H9 (cell line): ENCODE data around the gene TYW1. TPM values are rescaled to one million over a fixed set of nuclear protein-coding genes. Genes with fewer than 3 reads are reported as not detected.
"Not testable (repeated sequence)": the region's sequence is repeated elsewhere in the genome, so short reads cannot be mapped to it uniquely, and the experiment has no call there.

Source experiments
- DNase-seq: peaks from one replicate; pipeline ENCODE4 v3.0.0-alpha.2; 2017
- H2AFZ ChIP-seq: one replicate; pipeline ENCODE4 v1.6.1; 2013; ENCODE audit warnings: mild to moderate bottlenecking, low read length, control low read depth, moderate library complexity
- H2AK5ac ChIP-seq: 2 replicates; pipeline ENCODE4 v1.6.1; 2013; ENCODE audit warnings: low read length, control low read depth, mixed read lengths; ENCODE audit not compliant: insufficient read length
- H2BK120ac ChIP-seq: one replicate; pipeline ENCODE4 v1.6.1; 2013; ENCODE audit warnings: low read depth, mild to moderate bottlenecking, low read length, control low read depth, inconsistent platforms; ENCODE audit not compliant: poor library complexity, severe bottlenecking
- H2BK12ac ChIP-seq: 2 replicates; pipeline ENCODE4 v1.6.1; 2013; ENCODE audit warnings: low read length, control low read depth, mixed read lengths, low read depth; ENCODE audit not compliant: insufficient read length
- H2BK15ac ChIP-seq: 2 replicates; pipeline ENCODE4 v1.6.1; 2013; ENCODE audit warnings: low read depth, low read length, control low read depth
- H2BK20ac ChIP-seq: one replicate; pipeline ENCODE4 v1.6.1; 2013; ENCODE audit warnings: low read depth, mild to moderate bottlenecking, low read length, control low read depth, inconsistent platforms; ENCODE audit not compliant: poor library complexity, severe bottlenecking
- H2BK5ac ChIP-seq: 2 replicates; pipeline ENCODE4 v1.6.1; 2013; ENCODE audit warnings: low read length, control low read depth, mixed read lengths; ENCODE audit not compliant: insufficient read length
- H3K14ac ChIP-seq: 2 replicates; pipeline ENCODE4 v1.6.1; 2013; ENCODE audit warnings: low read length, control low read depth; ENCODE audit not compliant: insufficient read depth
- H3K18ac ChIP-seq: 2 replicates; pipeline ENCODE4 v1.6.1; 2013; ENCODE audit warnings: low read depth, mild to moderate bottlenecking, mixed read lengths, low read length, control low read depth; ENCODE audit not compliant: insufficient read length
- H3K23ac ChIP-seq: 2 replicates; pipeline ENCODE4 v1.6.1; 2013; ENCODE audit warnings: low read length, control low read depth, mixed read lengths, low read depth; ENCODE audit not compliant: insufficient read length
- H3K23me2 ChIP-seq: 2 replicates; pipeline ENCODE4 v1.6.1; 2013; ENCODE audit warnings: low read depth, mild to moderate bottlenecking, mixed read lengths, low read length, control low read depth; ENCODE audit not compliant: insufficient read length, poor library complexity, severe bottlenecking
- H3K27ac ChIP-seq: 2 replicates; pipeline ENCODE4 v1.5.1; 2013; ENCODE audit warnings: low read length, control low read depth, mixed read lengths, low read depth; ENCODE audit not compliant: insufficient read length
- H3K27me3 ChIP-seq: 2 replicates; pipeline ENCODE4 v1.6.1; 2013; ENCODE audit warnings: low read length, control low read depth, inconsistent platforms; ENCODE audit not compliant: insufficient read depth
- H3K4ac ChIP-seq: 2 replicates; pipeline ENCODE4 v1.6.1; 2013; ENCODE audit warnings: low read depth, mild to moderate bottlenecking, control low read depth, inconsistent platforms, low read length, moderate library complexity
- H3K4me1 ChIP-seq: 2 replicates; pipeline ENCODE4 v1.6.1; 2013; ENCODE audit warnings: low read length, control low read depth, inconsistent platforms; ENCODE audit not compliant: insufficient read depth
- H3K4me2 ChIP-seq: 2 replicates; pipeline ENCODE4 v1.6.1; 2013; ENCODE audit warnings: low read length, control low read depth, mixed read lengths; ENCODE audit not compliant: insufficient read length, insufficient read depth
- H3K56ac ChIP-seq: 2 replicates; pipeline ENCODE4 v1.6.1; 2013; ENCODE audit warnings: low read depth, mild to moderate bottlenecking, mixed read lengths, low read length, control low read depth; ENCODE audit not compliant: insufficient read length
- H3K79me1 ChIP-seq: 2 replicates; pipeline ENCODE4 v1.6.1; 2013; ENCODE audit warnings: low read depth, mild to moderate bottlenecking, moderate library complexity, low read length, control low read depth, inconsistent platforms; ENCODE audit not compliant: insufficient read depth, poor library complexity, severe bottlenecking
- H3K79me2 ChIP-seq: 2 replicates; pipeline ENCODE4 v1.6.1; 2013; ENCODE audit warnings: low read length, control low read depth, inconsistent platforms; ENCODE audit not compliant: insufficient read depth
- H3K9ac ChIP-seq: 2 replicates; pipeline ENCODE4 v1.6.1; 2013; ENCODE audit warnings: low read length, control low read depth, mixed read lengths; ENCODE audit not compliant: insufficient read length; ENCODE audit errors: extremely low read depth
- H3K9me3 ChIP-seq: one replicate; pipeline ENCODE4 v1.6.1; 2013; ENCODE audit warnings: low read depth, low read length, inconsistent platforms; ENCODE audit not compliant: control insufficient read depth
- H3T11ph ChIP-seq: one replicate; pipeline ENCODE4 v1.6.1; 2013; ENCODE audit warnings: mild to moderate bottlenecking, low read length, control low read depth, inconsistent platforms
- H4K20me1 ChIP-seq: one replicate; pipeline ENCODE4 v1.6.1; 2013; ENCODE audit not compliant: control insufficient read depth, insufficient read length, insufficient read depth
- H4K5ac ChIP-seq: 2 replicates; pipeline ENCODE4 v1.6.1; 2013; ENCODE audit warnings: low read depth, mild to moderate bottlenecking, mixed read lengths, low read length, control low read depth; ENCODE audit not compliant: insufficient read length
- H4K8ac ChIP-seq: replicated peaks from 2 replicates; pipeline ENCODE4 v1.6.1; 2013; ENCODE audit warnings: low read length, control low read depth, mixed read lengths, low read depth; ENCODE audit not compliant: insufficient read length
- H4K91ac ChIP-seq: 2 replicates; pipeline ENCODE4 v1.6.1; 2013; ENCODE audit warnings: low read depth, mild to moderate bottlenecking, moderate library complexity, mixed read lengths, low read length, control low read depth; ENCODE audit not compliant: insufficient read length
- H3K27ac Mint-ChIP-seq, 3 experiments: 2 replicates in 2 of 3; 3 replicates in 1 of 3; pipeline ENCODE4 v1.8.0; 2020 to 2021; ENCODE audit warnings: mixed read lengths in 3 of 3, mild to moderate bottlenecking in 1 of 3, moderate library complexity in 1 of 3
- H3K27me3 Mint-ChIP-seq: 2 replicates; pipeline ENCODE4 v1.8.0; 2021; ENCODE audit warnings: low read depth, mild to moderate bottlenecking, moderate library complexity, mixed read lengths
- H3K36me3 Mint-ChIP-seq, 3 experiments: 2 replicates in 2 of 3; 3 replicates in 1 of 3; pipeline ENCODE4 v1.8.0; 2020 to 2021; ENCODE audit warnings: low read depth in 3 of 3, mixed read lengths in 3 of 3; ENCODE audit not compliant: insufficient read depth in 1 of 3
- H3K4me1 Mint-ChIP-seq, 2 experiments: 2 replicates each; pipeline ENCODE4 v1.8.0; 2020; ENCODE audit warnings: mixed read lengths in 2 of 2
- H3K4me3 Mint-ChIP-seq, 2 experiments: 2 replicates in 1 of 2; 3 replicates in 1 of 2; pipeline ENCODE4 v1.8.0; 2020 to 2021; ENCODE audit warnings: mild to moderate bottlenecking in 2 of 2, mixed read lengths in 2 of 2, moderate library complexity in 1 of 2
- H3K9me3 Mint-ChIP-seq, 2 experiments: 2 replicates in 1 of 2; 3 replicates in 1 of 2; pipeline ENCODE4 v1.8.0; 2020; ENCODE audit warnings: mild to moderate bottlenecking in 2 of 2, mixed read lengths in 2 of 2, moderate library complexity in 1 of 2
- CTCF ChIP-seq: fragments of 200-600 bp; sonication (generic); conservative IDR thresholded peaks from 3 replicates; pipeline ENCODE4 v1.8.0; 2021; ENCODE audit warnings: antibody characterized with exemption, mild to moderate bottlenecking
- WGBS: extraction: QIAGEN DNeasy Blood & Tissue Kit; methylation state at CpG from one replicate; pipeline ENCODE4 v1.1.7; 2013; ENCODE audit warnings: missing lambda C conversion rate, low lambda C conversion rate, mixed read lengths; ENCODE audit not compliant: insufficient read length; ENCODE audit errors: extremely low coverage; 5-methylcytosine and 5-hydroxymethylcytosine counted together
- total RNA-seq: library from RNA; stranded (reverse); gene quantifications from 2 replicates; pipeline ENCODE4 v1.2.1, GENCODE V29; 2021

Gene TYW1
- total RNA-seq, 1 experiment from 2014 or later, result 22.3 TPM

- H3K23ac ChIP-seq, H2AFZ ChIP-seq, H3K9ac ChIP-seq, H4K8ac ChIP-seq, H2BK20ac ChIP-seq, H3K18ac ChIP-seq, H3K4me3 Mint-ChIP-seq, H2BK5ac ChIP-seq, H3K27ac Mint-ChIP-seq, H3K4ac ChIP-seq, H3K4me1 Mint-ChIP-seq, H3K4me2 ChIP-seq, H4K91ac ChIP-seq, H3K36me3 Mint-ChIP-seq, H2BK15ac ChIP-seq, H3K27me3 Mint-ChIP-seq, H3K27ac ChIP-seq, H3K9me3 Mint-ChIP-seq, H3K27me3 ChIP-seq, H3K9me3 ChIP-seq, H3K79me1 ChIP-seq, H3K14ac ChIP-seq, H4K5ac ChIP-seq, H2BK120ac ChIP-seq, H3T11ph ChIP-seq, DNase-seq, H3K23me2 ChIP-seq, H2AK5ac ChIP-seq, H3K56ac ChIP-seq, H2BK12ac ChIP-seq, H3K4me1 ChIP-seq, H4K20me1 ChIP-seq, H3K79me2 ChIP-seq: not testable (repeated sequence)
- TF ChIP-seq CTCF, result peak; percentile 34; the same call in 2 of the 3 replicates
- no CpG with 5 or more reads among the region's 6 CpGs for WGBS
These were observed 180.1 kb downstream of the TYW1 start for GRCh38 chr7:67176730-67177129.

GRCh38 chr7:67178915-67179688, 182.5 kb downstream of the TYW1 start:
- H3K14ac ChIP-seq, H3K27me3 Mint-ChIP-seq, H2AK5ac ChIP-seq, H3K4ac ChIP-seq, H2BK15ac ChIP-seq, H3K27me3 ChIP-seq, H2AFZ ChIP-seq, H3K4me3 Mint-ChIP-seq, H3K79me1 ChIP-seq, H3K23me2 ChIP-seq, H3K4me1 ChIP-seq, H3K18ac ChIP-seq, H4K8ac ChIP-seq, H3K9ac ChIP-seq, H2BK5ac ChIP-seq, H3K27ac ChIP-seq, H3K23ac ChIP-seq, H3K36me3 Mint-ChIP-seq, H3K56ac ChIP-seq, H3K4me1 Mint-ChIP-seq, H3K9me3 ChIP-seq, H3T11ph ChIP-seq, H2BK20ac ChIP-seq, H3K79me2 ChIP-seq, H2BK12ac ChIP-seq, H4K20me1 ChIP-seq, H2BK120ac ChIP-seq, H4K91ac ChIP-seq, H4K5ac ChIP-seq, H3K4me2 ChIP-seq, H3K9me3 Mint-ChIP-seq: not testable (repeated sequence)
- DNase-seq, result peak; percentile 36
- no CpG with 5 or more reads among the region's 5 CpGs for WGBS
- H3K27ac Mint-ChIP-seq, result peak overlapping the region in 1 of 3 experiments; percentile 58; a peak in 2 of 7 replicates
